GM23338 (cell line): Measurements from ENCODE around the gene DOCK1. TPM values are rescaled to one million over a fixed set of nuclear protein-coding genes. Genes with fewer than 3 reads are reported as not detected.

Source experiments
- ATAC-seq: fragments of 200-7000 bp; cut with Tn5 transposase; 3 replicates; pipeline ENCODE4 v1.9.1; 2020
- DNase-seq: peaks from one replicate; pipeline ENCODE4 v3.0.0-alpha.2; 2015; ENCODE audit warnings: low spot score
- H2AFZ ChIP-seq: fragments of 200-600 bp; sonication (generic); 2 replicates; pipeline ENCODE4 v1.8.0; 2016; ENCODE audit warnings: antibody characterized with exemption, mild to moderate bottlenecking, moderate library complexity
- H3F3A ChIP-seq: fragments of 200-600 bp; sonication (generic); replicated peaks from 2 replicates; pipeline ENCODE4 v1.8.0; 2017; ENCODE audit warnings: antibody characterized with exemption, mixed run types, low read depth
- H3K27ac ChIP-seq: fragments of 200-600 bp; sonication (generic); 2 replicates; pipeline ENCODE4 v1.6.1; 2016; ENCODE audit warnings: low read depth
- H3K27me3 ChIP-seq: fragments of 200-600 bp; sonication (generic); 2 replicates; pipeline ENCODE4 v1.8.0; 2016; ENCODE audit warnings: mild to moderate bottlenecking, mixed run types, moderate library complexity; ENCODE audit not compliant: insufficient read depth
- H3K36me3 ChIP-seq: fragments of 200-600 bp; sonication (generic); 2 replicates; pipeline ENCODE4 v1.8.0; 2016; ENCODE audit warnings: mild to moderate bottlenecking; ENCODE audit not compliant: insufficient read depth
- H3K4me1 ChIP-seq: fragments of 200-600 bp; sonication (generic); 2 replicates; pipeline ENCODE4 v1.8.0; 2016; ENCODE audit warnings: mild to moderate bottlenecking, moderate library complexity; ENCODE audit not compliant: insufficient read depth
- H3K4me2 ChIP-seq: fragments of 200-600 bp; sonication (generic); 2 replicates; pipeline ENCODE4 v1.7.1; 2017; ENCODE audit warnings: mixed run types
- H3K4me3 ChIP-seq: fragments of 200-600 bp; sonication (generic); 2 replicates; pipeline ENCODE4 v1.6.1; 2016; ENCODE audit warnings: mixed run types
- H3K79me2 ChIP-seq: fragments of 200-600 bp; sonication (generic); replicated peaks from 2 replicates; pipeline ENCODE4 v1.8.0; 2017; ENCODE audit warnings: mild to moderate bottlenecking; ENCODE audit not compliant: insufficient read depth
- H3K9me2 ChIP-seq: fragments of 200-600 bp; sonication (generic); 2 replicates; pipeline ENCODE4 v1.8.0; 2017; ENCODE audit not compliant: insufficient read depth
- H4K20me1 ChIP-seq: fragments of 200-600 bp; sonication (generic); replicated peaks from 2 replicates; pipeline ENCODE4 v1.8.0; 2017; ENCODE audit warnings: mild to moderate bottlenecking; ENCODE audit not compliant: insufficient read depth
- H3K27ac Mint-ChIP-seq: 2 replicates; pipeline ENCODE4 v1.8.0; 2020; ENCODE audit warnings: inconsistent platforms, mild to moderate bottlenecking, moderate library complexity, mixed read lengths
- H3K27me3 Mint-ChIP-seq: 3 replicates; pipeline ENCODE4 v1.8.0; 2022; ENCODE audit warnings: low read depth, mild to moderate bottlenecking, moderate library complexity, mixed read lengths, inconsistent platforms; ENCODE audit not compliant: insufficient read depth, poor library complexity
- H3K36me3 Mint-ChIP-seq: 3 replicates; pipeline ENCODE4 v1.8.0; 2021; ENCODE audit warnings: low read depth, mild to moderate bottlenecking, inconsistent platforms, moderate library complexity, mixed read lengths
- H3K4me1 Mint-ChIP-seq: 3 replicates; pipeline ENCODE4 v1.8.0; 2020; ENCODE audit warnings: mild to moderate bottlenecking, inconsistent platforms, mixed read lengths
- H3K4me3 Mint-ChIP-seq: 3 replicates; pipeline ENCODE4 v1.8.0; 2021; ENCODE audit warnings: moderate library complexity, mild to moderate bottlenecking, inconsistent platforms, mixed read lengths
- H3K9me3 Mint-ChIP-seq: 3 replicates; pipeline ENCODE4 v1.8.0; 2020; ENCODE audit warnings: moderate library complexity, mild to moderate bottlenecking, inconsistent platforms, mixed read lengths
- CREB1 ChIP-seq: fragments of 250-450 bp; sonication (Bioruptor Pico); IDR thresholded peaks from 2 replicates; pipeline ENCODE4 v1.5.0; 2020; ENCODE audit warnings: low read depth, mild to moderate bottlenecking, moderate library complexity
- ETS1 ChIP-seq: IDR thresholded peaks from 2 replicates; pipeline ENCODE4 v1.6.1; 2016; ENCODE audit warnings: antibody characterized with exemption
- EZH2phosphoT487 ChIP-seq: fragments of 200-600 bp; sonication (generic); IDR thresholded peaks from one replicate; pipeline ENCODE4 v1.8.1; 2018; ENCODE audit warnings: antibody characterized with exemption; ENCODE audit not compliant: unreplicated experiment
- POLR2AphosphoS5 ChIP-seq: IDR thresholded peaks from 2 replicates; pipeline ENCODE4 v1.6.1; 2016; ENCODE audit warnings: antibody characterized with exemption, low read depth
- ZNF331 ChIP-seq: fragments of 250-450 bp; sonication (Bioruptor Pico); IDR thresholded peaks from 2 replicates; pipeline ENCODE4 v1.5.0; 2020; ENCODE audit warnings: low read depth, mild to moderate bottlenecking, moderate library complexity
- polyA plus RNA-seq: library from polyadenylated mRNA; unstranded; fragments of >200 nt; fragmentation: Nextera tagmentation; extraction: Ambion mirVana; gene quantifications from 2 replicates; pipeline ENCODE4 v1.2.1, GENCODE V29; 2016
- total RNA-seq: library from RNA; depleted of rRNA; stranded (reverse); fragments of >200 nt; shearing (Covaris generic); gene quantifications from 2 replicates; pipeline ENCODE4 v1.2.3, GENCODE V29; 2014
- TF ChIP-seq, protein P1 (sequence below): IDR thresholded peaks from one replicate; pipeline ENCODE4 v1.6.1; 2018; ENCODE audit warnings: antibody characterized with exemption; ENCODE audit not compliant: unreplicated experiment
- TF ChIP-seq, protein P2 (sequence below): fragments of 250-450 bp; sonication (Bioruptor Pico); IDR thresholded peaks from 2 replicates; pipeline ENCODE4 v1.5.0; 2020; ENCODE audit warnings: mild to moderate bottlenecking, moderate library complexity

The DOCK1 gene
- total and polyA plus RNA-seq, 2 experiments from 2014 or later, result 13.2 to 55.3 TPM

DNA sequence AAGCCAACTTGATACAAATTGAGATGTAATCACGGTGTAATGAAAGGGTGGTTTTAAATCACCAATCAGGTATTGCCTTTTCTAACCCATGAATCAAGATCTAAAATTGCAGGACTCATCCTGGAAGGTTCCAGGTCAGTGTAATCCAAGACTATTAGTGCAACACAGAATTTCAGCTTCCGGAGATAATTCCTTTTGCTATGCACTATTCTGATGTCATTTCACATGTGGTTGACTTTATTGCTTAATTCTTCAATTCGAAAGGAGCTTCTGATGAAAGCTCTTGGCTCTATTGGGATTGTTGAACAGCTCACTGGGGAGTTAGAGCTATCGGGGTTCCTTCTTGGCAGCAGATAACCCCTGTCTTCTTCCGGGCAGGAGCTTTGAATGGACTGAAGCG lies 438.6 kb downstream of the DOCK1 start:
- DNase-seq (no peak), ATAC-seq (no peak)
- Mint-ChIP-seq H3K4me3 (no peak overlapping the region), H3K9me3 (no peaks in the 10 kb centered on the region), H3K27ac (no peak overlapping the region), H3K36me3 (peaks cover 12% of the 10 kb centered on the region; the same call in 2 of the 3 replicates), H3K4me1 (peaks cover 18% of the 10 kb centered on the region; the same call in 2 of the 3 replicates), H3K27me3 (peaks cover 2% of the 10 kb centered on the region)
- TF ChIP-seq, protein P1, sequence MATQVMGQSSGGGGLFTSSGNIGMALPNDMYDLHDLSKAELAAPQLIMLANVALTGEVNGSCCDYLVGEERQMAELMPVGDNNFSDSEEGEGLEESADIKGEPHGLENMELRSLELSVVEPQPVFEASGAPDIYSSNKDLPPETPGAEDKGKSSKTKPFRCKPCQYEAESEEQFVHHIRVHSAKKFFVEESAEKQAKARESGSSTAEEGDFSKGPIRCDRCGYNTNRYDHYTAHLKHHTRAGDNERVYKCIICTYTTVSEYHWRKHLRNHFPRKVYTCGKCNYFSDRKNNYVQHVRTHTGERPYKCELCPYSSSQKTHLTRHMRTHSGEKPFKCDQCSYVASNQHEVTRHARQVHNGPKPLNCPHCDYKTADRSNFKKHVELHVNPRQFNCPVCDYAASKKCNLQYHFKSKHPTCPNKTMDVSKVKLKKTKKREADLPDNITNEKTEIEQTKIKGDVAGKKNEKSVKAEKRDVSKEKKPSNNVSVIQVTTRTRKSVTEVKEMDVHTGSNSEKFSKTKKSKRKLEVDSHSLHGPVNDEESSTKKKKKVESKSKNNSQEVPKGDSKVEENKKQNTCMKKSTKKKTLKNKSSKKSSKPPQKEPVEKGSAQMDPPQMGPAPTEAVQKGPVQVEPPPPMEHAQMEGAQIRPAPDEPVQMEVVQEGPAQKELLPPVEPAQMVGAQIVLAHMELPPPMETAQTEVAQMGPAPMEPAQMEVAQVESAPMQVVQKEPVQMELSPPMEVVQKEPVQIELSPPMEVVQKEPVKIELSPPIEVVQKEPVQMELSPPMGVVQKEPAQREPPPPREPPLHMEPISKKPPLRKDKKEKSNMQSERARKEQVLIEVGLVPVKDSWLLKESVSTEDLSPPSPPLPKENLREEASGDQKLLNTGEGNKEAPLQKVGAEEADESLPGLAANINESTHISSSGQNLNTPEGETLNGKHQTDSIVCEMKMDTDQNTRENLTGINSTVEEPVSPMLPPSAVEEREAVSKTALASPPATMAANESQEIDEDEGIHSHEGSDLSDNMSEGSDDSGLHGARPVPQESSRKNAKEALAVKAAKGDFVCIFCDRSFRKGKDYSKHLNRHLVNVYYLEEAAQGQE, result no peak
- TF ChIP-seq ETS1 (no peak), CREB1 (no peak), ZNF331 (CRISPR knock-in tag) (no peak), EZH2phosphoT487 (no peak), POLR2AphosphoS5 (no peak)
- TF ChIP-seq, protein P2, sequence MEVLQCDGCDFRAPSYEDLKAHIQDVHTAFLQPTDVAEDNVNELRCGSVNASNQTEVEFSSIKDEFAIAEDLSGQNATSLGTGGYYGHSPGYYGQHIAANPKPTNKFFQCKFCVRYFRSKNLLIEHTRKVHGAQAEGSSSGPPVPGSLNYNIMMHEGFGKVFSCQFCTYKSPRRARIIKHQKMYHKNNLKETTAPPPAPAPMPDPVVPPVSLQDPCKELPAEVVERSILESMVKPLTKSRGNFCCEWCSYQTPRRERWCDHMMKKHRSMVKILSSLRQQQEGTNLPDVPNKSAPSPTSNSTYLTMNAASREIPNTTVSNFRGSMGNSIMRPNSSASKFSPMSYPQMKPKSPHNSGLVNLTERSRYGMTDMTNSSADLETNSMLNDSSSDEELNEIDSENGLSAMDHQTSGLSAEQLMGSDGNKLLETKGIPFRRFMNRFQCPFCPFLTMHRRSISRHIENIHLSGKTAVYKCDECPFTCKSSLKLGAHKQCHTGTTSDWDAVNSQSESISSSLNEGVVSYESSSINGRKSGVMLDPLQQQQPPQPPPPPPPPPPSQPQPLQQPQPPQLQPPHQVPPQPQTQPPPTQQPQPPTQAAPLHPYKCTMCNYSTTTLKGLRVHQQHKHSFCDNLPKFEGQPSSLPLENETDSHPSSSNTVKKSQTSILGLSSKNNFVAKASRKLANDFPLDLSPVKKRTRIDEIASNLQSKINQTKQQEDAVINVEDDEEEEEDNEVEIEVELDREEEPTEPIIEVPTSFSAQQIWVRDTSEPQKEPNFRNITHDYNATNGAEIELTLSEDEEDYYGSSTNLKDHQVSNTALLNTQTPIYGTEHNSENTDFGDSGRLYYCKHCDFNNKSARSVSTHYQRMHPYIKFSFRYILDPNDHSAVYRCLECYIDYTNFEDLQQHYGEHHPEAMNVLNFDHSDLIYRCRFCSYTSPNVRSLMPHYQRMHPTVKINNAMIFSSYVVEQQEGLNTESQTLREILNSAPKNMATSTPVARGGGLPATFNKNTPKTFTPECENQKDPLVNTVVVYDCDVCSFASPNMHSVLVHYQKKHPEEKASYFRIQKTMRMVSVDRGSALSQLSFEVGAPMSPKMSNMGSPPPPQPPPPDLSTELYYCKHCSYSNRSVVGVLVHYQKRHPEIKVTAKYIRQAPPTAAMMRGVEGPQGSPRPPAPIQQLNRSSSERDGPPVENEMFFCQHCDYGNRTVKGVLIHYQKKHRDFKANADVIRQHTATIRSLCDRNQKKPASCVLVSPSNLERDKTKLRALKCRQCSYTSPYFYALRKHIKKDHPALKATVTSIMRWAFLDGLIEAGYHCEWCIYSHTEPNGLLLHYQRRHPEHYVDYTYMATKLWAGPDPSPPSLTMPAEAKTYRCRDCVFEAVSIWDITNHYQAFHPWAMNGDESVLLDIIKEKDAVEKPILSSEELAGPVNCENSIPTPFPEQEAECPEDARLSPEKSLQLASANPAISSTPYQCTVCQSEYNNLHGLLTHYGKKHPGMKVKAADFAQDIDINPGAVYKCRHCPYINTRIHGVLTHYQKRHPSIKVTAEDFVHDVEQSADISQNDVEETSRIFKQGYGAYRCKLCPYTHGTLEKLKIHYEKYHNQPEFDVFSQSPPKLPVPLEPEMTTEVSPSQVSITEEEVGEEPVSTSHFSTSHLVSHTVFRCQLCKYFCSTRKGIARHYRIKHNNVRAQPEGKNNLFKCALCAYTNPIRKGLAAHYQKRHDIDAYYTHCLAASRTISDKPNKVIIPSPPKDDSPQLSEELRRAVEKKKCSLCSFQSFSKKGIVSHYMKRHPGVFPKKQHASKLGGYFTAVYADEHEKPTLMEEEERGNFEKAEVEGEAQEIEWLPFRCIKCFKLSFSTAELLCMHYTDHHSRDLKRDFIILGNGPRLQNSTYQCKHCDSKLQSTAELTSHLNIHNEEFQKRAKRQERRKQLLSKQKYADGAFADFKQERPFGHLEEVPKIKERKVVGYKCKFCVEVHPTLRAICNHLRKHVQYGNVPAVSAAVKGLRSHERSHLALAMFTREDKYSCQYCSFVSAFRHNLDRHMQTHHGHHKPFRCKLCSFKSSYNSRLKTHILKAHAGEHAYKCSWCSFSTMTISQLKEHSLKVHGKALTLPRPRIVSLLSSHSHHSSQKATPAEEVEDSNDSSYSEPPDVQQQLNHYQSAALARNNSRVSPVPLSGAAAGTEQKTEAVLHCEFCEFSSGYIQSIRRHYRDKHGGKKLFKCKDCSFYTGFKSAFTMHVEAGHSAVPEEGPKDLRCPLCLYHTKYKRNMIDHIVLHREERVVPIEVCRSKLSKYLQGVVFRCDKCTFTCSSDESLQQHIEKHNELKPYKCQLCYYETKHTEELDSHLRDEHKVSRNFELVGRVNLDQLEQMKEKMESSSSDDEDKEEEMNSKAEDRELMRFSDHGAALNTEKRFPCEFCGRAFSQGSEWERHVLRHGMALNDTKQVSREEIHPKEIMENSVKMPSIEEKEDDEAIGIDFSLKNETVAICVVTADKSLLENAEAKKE, result no peak
- H3K27ac ChIP-seq, result no peak overlapping the region
- no peak overlapping the region for H3K4me2 ChIP-seq
- no peaks in the 10 kb centered on the region for H3F3A ChIP-seq
- H2AFZ ChIP-seq, result no peak overlapping the region
- no peaks in the 10 kb centered on the region for H3K27me3 ChIP-seq
- 0 out of 2 replicates have a peak, but pooled peaks cover 3% of the 10 kb centered on the region for H4K20me1 ChIP-seq
- H3K4me1 ChIP-seq, result no peaks in the 10 kb centered on the region
- H3K9me2 ChIP-seq, result no peaks in the 10 kb centered on the region
- H3K4me3 ChIP-seq, result no peak overlapping the region
- no peaks in the 10 kb centered on the region for H3K79me2 ChIP-seq
- H3K36me3 ChIP-seq, result no peaks in the 10 kb centered on the region
